ENCODE results near the gene USH2A.

The USH2A gene

DNA sequence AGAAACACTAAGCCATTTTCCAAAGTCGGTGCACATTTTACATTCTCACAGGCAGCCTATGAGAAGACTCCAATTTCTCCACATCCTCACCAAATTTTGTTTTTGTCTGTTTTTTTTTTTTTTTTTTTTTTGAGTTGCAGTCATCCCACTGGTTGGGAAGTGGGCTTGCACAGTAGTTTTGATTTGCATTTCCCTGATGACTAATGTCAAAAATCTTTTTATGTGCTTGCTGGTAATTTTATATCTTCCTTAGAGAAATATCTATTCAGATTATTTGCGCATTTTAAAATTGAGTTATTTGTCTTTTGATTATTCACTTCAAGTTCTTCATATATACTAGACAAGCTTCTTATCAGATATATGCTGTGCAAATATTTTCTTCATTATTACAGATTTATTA is 141.5 kb downstream of the USH2A start:
- DNase-seq, result no peak

- no peak for DNase-seq
Observed at GRCh38 chr1:216270086-216270773, 153.0 kb downstream of the USH2A start.

GRCh38 chr1:216261631-216262030 is 161.6 kb downstream of the USH2A start:
- DNase-seq, result no peak

- DNase-seq, result no peak
Observed at GRCh38 chr1:216258856-216259255, 164.4 kb downstream of the USH2A start.

DNA sequence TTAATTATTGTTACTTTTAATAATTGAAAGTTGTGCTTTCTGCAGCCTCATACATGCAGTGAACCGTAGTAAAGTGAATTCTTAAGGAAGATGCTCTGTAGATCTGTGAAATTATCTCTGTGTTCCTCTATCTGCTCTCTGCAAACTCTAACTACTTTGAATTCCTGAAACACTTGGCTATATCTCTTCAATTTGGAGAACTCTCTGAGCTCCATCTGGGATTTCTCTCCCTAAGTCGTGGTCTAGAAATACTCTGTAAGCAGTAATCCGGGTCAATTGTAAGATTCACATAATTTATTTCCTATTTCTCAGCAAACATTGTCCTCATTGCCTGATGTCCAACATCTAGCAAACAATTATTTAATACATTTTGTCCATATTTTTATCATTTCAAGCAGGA is 164.9 kb downstream of the USH2A start:
- no peak for DNase-seq

DNA sequence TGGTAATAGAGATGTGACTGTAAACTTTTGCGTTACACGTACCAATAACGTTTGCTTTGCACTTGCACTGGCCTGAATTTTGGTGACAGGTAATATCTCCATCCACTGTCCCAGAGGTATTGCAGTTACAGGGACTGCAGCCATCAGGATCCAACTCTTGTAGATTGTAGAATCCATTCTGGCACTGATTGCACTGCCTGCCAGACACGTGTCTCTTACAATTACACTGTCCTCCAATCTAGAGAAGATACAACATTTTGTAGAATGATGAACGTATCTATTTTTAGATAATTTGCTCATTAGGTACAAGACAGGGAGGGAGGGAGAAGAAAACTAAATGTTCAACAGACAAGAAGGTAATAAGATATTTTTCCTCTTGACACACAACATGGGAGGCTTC is 172.4 kb downstream of the USH2A start:
- DNase-seq, result no peak

DNA sequence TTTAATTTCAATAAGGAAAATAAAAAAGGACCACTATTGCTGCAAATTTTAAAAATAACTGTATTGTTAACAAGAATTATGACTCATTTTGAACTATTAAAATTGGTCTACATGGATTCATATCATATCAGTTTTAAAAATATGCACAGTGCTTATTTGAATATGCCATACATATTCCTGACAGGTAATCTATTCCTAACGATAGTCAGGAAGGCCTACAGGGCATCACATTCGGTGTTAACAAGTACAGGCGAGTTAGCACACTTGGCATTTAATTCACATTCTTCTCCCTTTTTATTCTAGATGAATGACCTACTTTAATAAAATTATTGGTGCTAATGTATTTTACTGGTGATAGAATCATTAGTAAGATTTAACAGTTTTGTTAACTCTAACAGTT is 174.6 kb downstream of the USH2A start:
- DNase-seq, result no peak

GRCh38 chr1:216247937-216248336 is 175.3 kb downstream of the USH2A start:
- no peak for DNase-seq

DNA sequence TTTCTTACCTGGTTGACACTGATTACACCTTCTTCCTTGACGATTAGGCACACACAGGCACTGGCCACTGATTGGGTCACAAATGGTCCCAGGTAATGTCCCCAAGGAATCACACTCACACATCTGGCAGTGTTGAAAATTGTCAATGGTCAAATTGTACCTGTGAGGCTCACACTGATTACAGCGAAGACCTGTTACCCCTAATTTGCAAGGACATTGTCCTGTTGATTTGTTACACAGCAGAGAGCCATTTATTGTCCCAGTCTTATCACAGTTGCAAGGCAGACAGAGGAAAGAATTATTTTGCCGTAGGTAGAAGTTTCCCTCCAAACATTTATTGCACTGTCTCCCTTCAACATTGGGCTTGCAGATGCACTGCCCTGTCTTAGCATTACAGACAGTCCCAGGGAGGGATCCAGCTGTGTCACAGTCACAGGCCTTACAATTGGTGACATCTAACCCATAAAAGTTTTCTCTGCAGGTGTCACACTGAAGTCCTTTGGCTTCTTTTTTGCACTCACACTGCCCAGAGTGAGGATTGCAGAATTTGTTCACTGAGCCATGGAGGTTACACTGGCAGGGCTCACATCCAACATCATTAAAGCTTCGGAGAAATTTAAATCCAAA is 176.6 kb downstream of the USH2A start:
- no peak for DNase-seq

GRCh38 chr1:216238844-216239243 is 184.4 kb downstream of the USH2A start:
- DNase-seq, result no peak

DNA sequence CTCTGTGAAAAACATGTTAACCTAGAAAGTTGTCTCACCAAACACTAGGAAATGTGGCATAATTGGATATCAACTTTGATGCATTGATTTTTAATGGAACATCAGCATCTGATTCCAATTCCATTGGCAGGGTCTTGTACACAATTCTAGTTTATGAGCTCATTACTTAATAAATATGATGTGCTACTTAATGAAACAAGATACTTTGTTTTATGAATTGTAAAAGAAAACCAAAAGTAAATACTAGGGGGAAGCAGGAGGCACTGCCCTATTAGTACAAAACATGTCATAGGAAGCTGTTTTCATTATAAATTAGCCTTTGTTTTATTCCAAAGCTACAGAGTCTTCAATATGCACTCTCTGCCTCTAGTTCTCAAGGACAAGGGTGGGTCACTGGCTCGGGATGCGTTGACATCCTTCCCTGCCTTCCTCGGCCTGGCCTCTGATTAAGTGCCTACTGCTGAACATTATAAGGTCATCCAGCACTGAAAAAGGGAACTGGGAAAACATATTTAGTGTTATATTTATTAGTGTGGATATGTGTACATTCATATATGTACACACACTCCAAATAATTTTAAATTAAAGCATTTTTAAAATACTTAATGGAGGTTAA is 185.2 kb downstream of the USH2A start:
- DNase-seq, result no peak

GRCh38 chr1:216224233-216224632 is 199.0 kb downstream of the USH2A start:
- no peak for DNase-seq

- DNase-seq, result no peak
Observed at GRCh38 chr1:216223486-216223885, 199.8 kb downstream of the USH2A start.

- DNase-seq, result no peak
Observed at GRCh38 chr1:216222288-216222687, 201.0 kb downstream of the USH2A start.

GRCh38 chr1:216221260-216221700 is 202.0 kb downstream of the USH2A start:
- no peak for DNase-seq

DNA sequence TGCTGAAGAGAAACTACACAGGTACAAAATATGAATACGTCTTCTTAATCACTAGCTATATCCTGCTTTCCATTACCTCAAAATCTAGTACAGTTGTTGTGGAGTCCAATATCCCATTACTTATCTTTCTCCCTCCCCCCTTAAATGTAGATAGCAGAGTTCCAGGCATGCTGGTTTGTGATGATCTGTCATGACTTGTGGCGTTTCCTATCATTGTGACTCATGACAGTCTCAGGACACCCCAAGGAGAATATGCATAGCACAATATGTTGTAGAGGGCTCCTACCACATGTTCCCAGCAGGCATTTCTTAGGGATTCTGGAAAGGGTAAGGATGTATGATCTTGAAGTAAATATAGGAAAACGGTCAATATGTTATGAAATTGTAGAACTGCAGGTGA is 206.9 kb downstream of the USH2A start:
- DNase-seq, result no peak

DNA sequence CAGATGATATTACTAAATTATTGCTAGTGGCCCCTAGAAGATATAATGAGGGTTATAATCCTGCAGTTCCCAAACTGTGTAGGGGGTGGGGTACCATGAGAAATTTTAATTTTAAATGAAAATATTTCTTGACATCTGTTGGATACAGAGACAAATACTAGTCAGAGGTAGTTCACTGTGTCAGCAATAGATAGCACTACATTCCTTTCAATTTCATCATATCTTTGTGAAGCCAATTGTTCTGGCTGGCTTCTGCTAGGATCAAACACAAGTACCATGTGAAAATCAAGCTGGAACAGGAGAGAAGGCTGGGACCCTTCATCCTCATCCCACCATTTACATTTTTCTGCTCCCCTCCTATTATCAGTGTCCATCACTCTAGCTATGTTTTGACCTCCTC is 208.1 kb downstream of the USH2A start:
- no peak for DNase-seq

DNA sequence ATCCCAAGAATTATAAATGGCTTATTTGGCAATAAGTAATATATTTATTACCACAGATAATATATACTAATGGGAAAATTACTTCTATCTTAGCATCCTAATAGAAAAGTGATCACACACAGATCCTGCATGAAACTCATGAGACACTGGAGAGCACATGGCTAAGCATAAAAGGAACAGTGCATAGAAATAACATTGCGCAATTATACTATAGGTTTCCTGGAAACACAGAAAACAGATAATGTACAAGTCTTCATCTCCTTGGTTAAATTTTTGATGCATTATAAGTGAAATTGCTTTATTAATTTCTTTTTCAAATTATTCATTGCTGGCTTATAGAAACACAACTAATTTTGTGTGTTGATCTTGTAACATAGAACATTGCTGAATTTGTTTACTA is 210.4 kb downstream of the USH2A start:
- DNase-seq, result no peak

GRCh38 chr1:216210081-216210480 is 213.2 kb downstream of the USH2A start:
- no peak for DNase-seq

DNA sequence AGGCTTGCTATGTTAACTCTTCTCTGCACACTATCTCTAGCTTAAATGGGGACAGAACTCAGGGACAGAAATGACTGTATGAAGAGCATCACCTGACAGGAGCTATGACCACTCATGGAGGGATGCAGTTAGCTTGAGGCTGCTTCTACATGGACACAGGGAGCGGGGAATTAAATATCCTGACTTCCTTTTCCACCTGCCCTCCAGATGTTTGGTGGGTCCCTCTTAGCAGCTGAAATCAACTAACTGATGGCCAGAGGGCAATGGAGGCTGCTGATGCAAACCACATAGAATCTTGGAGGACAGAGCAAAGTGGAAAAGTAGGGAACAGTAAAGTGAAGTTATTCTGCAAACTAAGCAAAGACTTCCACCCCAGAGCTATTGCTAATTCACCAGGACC is 214.1 kb downstream of the USH2A start:
- DNase-seq, result no peak

DNA sequence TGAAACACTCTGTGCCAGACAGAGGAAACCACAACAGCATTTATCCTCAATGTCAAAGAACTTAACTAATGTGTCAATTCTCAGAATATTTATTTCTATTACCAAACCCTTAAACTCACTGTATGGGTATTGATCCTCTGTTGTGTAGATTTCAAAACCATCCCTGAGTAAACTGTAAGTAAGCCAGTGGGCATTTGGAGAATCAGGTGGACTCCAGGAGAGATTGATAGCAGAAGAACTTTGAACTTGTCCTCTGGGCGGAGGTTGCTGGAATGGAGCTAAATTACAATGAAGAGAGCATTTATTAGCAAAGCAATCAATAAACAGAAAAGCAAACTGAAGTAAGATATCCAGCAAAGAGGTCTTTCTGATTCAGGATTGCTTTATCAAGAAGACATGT is 216.1 kb downstream of the USH2A start:
- no peak for DNase-seq

- DNase-seq, result no peak
Observed at GRCh38 chr1:216205176-216205575, 218.1 kb downstream of the USH2A start.

GRCh38 chr1:216201946-216202345 is 221.3 kb downstream of the USH2A start:
- DNase-seq, result no peak

DNA sequence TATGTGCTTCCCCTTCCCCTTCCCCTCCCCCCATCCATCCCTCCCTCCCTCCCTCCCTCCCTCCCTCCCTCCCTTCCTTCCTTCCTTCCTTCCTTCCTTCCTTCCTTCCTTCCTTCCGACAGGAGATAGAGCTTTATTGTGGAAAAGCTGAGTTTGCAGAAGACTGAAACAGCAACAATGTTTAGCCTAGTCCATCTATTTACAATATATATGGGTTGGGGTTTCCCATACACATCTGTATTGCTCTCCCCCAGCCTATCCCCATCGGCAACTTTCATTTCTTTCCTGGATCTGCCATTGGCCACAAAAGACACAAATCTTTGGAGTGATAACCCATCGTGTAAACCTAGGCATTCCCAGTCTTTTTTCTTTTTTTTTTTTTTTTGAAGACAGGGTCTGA is 222.3 kb downstream of the USH2A start:
- no peak for DNase-seq

GRCh38 chr1:216194721-216195120 is 228.5 kb downstream of the USH2A start:
- no peak for DNase-seq
